Fibroblast of lung (primary cell): Measurements from ENCODE around the gene ATP11A.

Experiments
- EZH2 ChIP-seq: IDR thresholded peaks from 2 replicates; pipeline ENCODE4 v1.5.1; 2012; ENCODE audit warnings: low read length, control low read depth, mild to moderate bottlenecking; ENCODE audit errors: missing control alignments
- TF ChIP-seq, protein P1 (sequence below), 2 donors: IDR thresholded peaks in 1 of 2; conservative IDR thresholded peaks in 1 of 2; 1 replicate in 1 of 2; 2 replicates in 1 of 2; pipeline ENCODE4 v1.5.1; 2011 to 2012; ENCODE audit warnings: low read length in 2 of 2, control low read depth in 1 of 2, inconsistent platforms in 1 of 2, low read depth in 1 of 2, mild to moderate bottlenecking in 1 of 2

DNA sequence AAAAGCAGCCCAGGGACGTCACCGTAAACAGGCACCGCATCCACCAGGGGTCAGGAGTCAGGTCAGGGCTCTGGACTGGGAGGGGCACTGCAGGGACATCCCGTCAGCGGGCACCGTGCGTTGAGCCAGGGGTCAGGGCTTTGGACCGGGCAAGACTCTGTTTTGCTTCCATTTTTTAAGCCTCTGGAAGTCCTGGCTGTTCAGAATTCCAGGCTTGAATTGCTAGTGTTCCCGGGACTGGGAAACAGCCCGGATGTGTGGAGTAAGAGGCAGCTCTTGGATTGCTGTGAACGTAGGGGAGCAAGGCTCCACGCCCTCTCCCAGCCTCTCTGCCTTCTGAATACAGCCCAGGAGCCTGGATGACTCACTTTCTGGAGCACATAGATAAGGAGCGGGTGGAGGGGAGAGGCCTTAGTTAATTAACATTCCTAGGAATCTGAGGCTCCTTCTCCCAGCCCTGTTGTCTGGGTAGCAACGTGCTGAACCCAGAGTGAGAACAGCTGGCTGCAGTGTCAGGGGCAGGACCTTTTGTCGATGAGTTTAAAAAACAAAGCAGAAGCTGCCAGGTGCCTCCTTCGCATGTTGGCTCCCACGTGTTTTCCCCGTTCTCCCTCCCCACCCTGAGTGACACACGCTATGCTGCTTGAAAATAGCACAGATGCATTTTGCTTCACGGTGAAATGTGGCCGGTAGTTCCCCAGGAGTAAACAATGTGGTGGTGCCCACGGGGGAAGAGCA, 21.9 kb downstream of the ATP11A start:
- TF ChIP-seq, protein P1, sequence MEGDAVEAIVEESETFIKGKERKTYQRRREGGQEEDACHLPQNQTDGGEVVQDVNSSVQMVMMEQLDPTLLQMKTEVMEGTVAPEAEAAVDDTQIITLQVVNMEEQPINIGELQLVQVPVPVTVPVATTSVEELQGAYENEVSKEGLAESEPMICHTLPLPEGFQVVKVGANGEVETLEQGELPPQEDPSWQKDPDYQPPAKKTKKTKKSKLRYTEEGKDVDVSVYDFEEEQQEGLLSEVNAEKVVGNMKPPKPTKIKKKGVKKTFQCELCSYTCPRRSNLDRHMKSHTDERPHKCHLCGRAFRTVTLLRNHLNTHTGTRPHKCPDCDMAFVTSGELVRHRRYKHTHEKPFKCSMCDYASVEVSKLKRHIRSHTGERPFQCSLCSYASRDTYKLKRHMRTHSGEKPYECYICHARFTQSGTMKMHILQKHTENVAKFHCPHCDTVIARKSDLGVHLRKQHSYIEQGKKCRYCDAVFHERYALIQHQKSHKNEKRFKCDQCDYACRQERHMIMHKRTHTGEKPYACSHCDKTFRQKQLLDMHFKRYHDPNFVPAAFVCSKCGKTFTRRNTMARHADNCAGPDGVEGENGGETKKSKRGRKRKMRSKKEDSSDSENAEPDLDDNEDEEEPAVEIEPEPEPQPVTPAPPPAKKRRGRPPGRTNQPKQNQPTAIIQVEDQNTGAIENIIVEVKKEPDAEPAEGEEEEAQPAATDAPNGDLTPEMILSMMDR (conservative IDR thresholded peaks at IDR 0.05 in 1 of 2, IDR thresholded peaks at IDR 0.05 in 1 of 2; ENCODE audit: low read depth in 1 of 2, low read length in 2 of 2) = peak in 1 of 2 donors; percentile 29
- TF ChIP-seq EZH2 = no peak
